Left lung (tissue), 10 donors: ENCODE measurements around the gene GPC6. TPM values are rescaled to one million over a fixed set of nuclear protein-coding genes. Genes with fewer than 3 reads are reported as not detected.
A peak's percentile ranks its signal among the peaks of the same experiment; 100 is the strongest.

Experiments used
- ATAC-seq: fragments of 200-7000 bp; cut with Tn5 transposase; one replicate; pipeline ENCODE4 v1.9.1; 2020; ENCODE audit warnings: moderate library complexity
- DNase-seq, 4 donors: peaks; one replicate each; pipeline ENCODE4 v3.0.0-alpha.2; 2013 to 2020
- H3K27ac ChIP-seq, 2 donors: fragments of 200-600 bp; sonication (generic) in 1 of 2; one replicate each; pipeline versions ENCODE4 v1.5.0 to v1.8.0; 2020 to 2021
- H3K27me3 ChIP-seq, 2 donors: fragments of 200-600 bp; sonication (generic) in 1 of 2; one replicate each; pipeline versions ENCODE4 v1.5.0 to v1.8.0; 2020 to 2021
- H3K36me3 ChIP-seq, 2 donors: fragments of 200-600 bp; sonication (generic) in 1 of 2; one replicate each; pipeline versions ENCODE4 v1.5.0 to v1.8.0; 2020 to 2021
- H3K4me1 ChIP-seq, 2 donors: fragments of 200-600 bp; one replicate each; pipeline ENCODE4 v1.8.0; 2021
- H3K4me3 ChIP-seq, 2 donors: fragments of 200-600 bp; sonication (generic) in 1 of 2; one replicate each; pipeline versions ENCODE4 v1.5.0 to v1.8.0; 2020 to 2021; ENCODE audit warnings: mild to moderate bottlenecking in 1 of 2
- H3K9me3 ChIP-seq, 2 donors: fragments of 200-600 bp; sonication (generic) in 1 of 2; one replicate each; pipeline versions ENCODE4 v1.5.0 to v1.8.0; 2020 to 2021
- CTCF ChIP-seq, 2 donors: fragments of 200-600 bp; sonication (generic) in 1 of 2; IDR thresholded peaks; one replicate each; pipeline versions ENCODE4 v1.5.0 to v1.8.0; 2021; ENCODE audit warnings: antibody characterized with exemption in 2 of 2
- intact Hi-C, 2 donors: fragments of 100-400 bp; cut with DNase I; formaldehyde crosslinking; loops; one replicate each; pipeline versions ENCODE4 v1.11.2 to v1.14.2; 2022
- polyA plus RNA-seq, 6 donors: library from polyadenylated mRNA; unstranded; fragments of 120-200 nt; gene quantifications; one replicate each; pipeline ENCODE4 v1.2.1, GENCODE V29; 2013; ENCODE audit not compliant: insufficient read length in 6 of 6
- total RNA-seq, 2 donors: library from RNA; stranded (reverse); fragmentation: NEBNext Ultra II Directional; extraction: Animal tissue kit (Norgen Biotek cat#: 25700); gene quantifications; one replicate each; pipeline ENCODE4 v1.2.1, GENCODE V29; 2021
- donor health status: DM: no; HTN: yes; CAD: no.
- donor health status: DM: no; HTN: no; CAD: no.

Gene GPC6
- total and polyA plus RNA-seq, 8 donors, result 9.6 to 25.8 (median 21.1) TPM

GRCh38 chr13:93246069-93246468 lies 19.5 kb downstream of the GPC6 start:
- intact Hi-C loops, result no loop called here
- no peak overlapping the region for H3K4me3 ChIP-seq
- H3K9me3 ChIP-seq, result peaks cover 0 to 3% of the 10 kb centered on the region in 2 donors
- H3K4me1 ChIP-seq, result no peaks in the 10 kb centered on the region
- no peaks in the 10 kb centered on the region for H3K36me3 ChIP-seq
- no peak overlapping the region for H3K27ac ChIP-seq
- ATAC-seq (no peak), DNase-seq (no peak)
- TF ChIP-seq CTCF (IDR thresholded peaks at IDR 0.05), result no peak
- H3K27me3 ChIP-seq, result no peaks in the 10 kb centered on the region

GRCh38 chr13:93248627-93249047 lies 22.0 kb downstream of the GPC6 start:
- Histone ChIP-seq H3K4me3 (no peak overlapping the region), H3K27ac (peak overlapping the region in 1 of 2 donors; percentile 62), H3K36me3 (no peaks in the 10 kb centered on the region), H3K27me3 (no peaks in the 10 kb centered on the region), H3K9me3 (no peaks in the 10 kb centered on the region), H3K4me1 (no peaks in the 10 kb centered on the region)
- intact Hi-C loops, result no loop called here
- DNase-seq (peak in 3 of 4 donors; percentile 46 to 82 (median 68)), ATAC-seq (peak; percentile 94)
- peak in 1 of 2 donors; percentile 8 for TF ChIP-seq CTCF (IDR thresholded peaks at IDR 0.05)

GRCh38 chr13:93249364-93250306 lies 23.0 kb downstream of the GPC6 start:
- no peak for TF ChIP-seq CTCF (IDR thresholded peaks at IDR 0.05)
- no peaks in the 10 kb centered on the region for H3K4me1 ChIP-seq
- H3K4me3 ChIP-seq, result no peak overlapping the region
- no peaks in the 10 kb centered on the region for H3K9me3 ChIP-seq
- no peaks in the 10 kb centered on the region for H3K27me3 ChIP-seq
- H3K27ac ChIP-seq, result peak overlapping the region; percentile 29 to 62
- DNase-seq (peak in 1 of 4 donors; percentile 62), ATAC-seq (peak; percentile 76)
- intact Hi-C loops, result no loop called here
- H3K36me3 ChIP-seq, result no peaks in the 10 kb centered on the region

GRCh38 chr13:93254775-93255174 lies 28.2 kb downstream of the GPC6 start:
- ATAC-seq, result no peak
- H3K36me3 ChIP-seq, result no peaks in the 10 kb centered on the region
- no peak for TF ChIP-seq CTCF (IDR thresholded peaks at IDR 0.05)
- no peak overlapping the region for H3K4me3 ChIP-seq
- intact Hi-C loops, result no loop called here
- H3K4me1 ChIP-seq, result no peaks in the 10 kb centered on the region
- H3K9me3 ChIP-seq, result no peaks in the 10 kb centered on the region
- H3K27ac ChIP-seq, result no peak overlapping the region
- no peaks in the 10 kb centered on the region for H3K27me3 ChIP-seq
- no peak for DNase-seq

- no peaks in the 10 kb centered on the region for H3K27me3 ChIP-seq
- DNase-seq, result no peak
- H3K9me3 ChIP-seq, result no peaks in the 10 kb centered on the region
- intact Hi-C loops, result no loop called here
- TF ChIP-seq CTCF (IDR thresholded peaks at IDR 0.05), result no peak
- H3K36me3 ChIP-seq, result no peaks in the 10 kb centered on the region
- H3K4me3 ChIP-seq, result no peak overlapping the region
- no peaks in the 10 kb centered on the region for H3K4me1 ChIP-seq
- H3K27ac ChIP-seq, result no peak overlapping the region
- no peak for ATAC-seq
Observed at GRCh38 chr13:93256998-93257397, 30.4 kb downstream of the GPC6 start.
